Inflammatory macrophage treated with lipopolysaccharide for 4 hours (primary cell): ENCODE results near the gene NKX1-1.
A peak's percentile ranks its signal among the peaks of the same experiment; 100 is the strongest.

Source experiments
- DNase-seq: peaks from one replicate; pipeline ENCODE4 v3.0.0-alpha.2; 2020

Gene NKX1-1

GRCh38 chr4:1356181-1356998 lies 49.9 kb downstream of the NKX1-1 start:
- peak; percentile 43 for DNase-seq

GRCh38 chr4:1355378-1355777 lies 50.9 kb downstream of the NKX1-1 start:
- DNase-seq = no peak

GRCh38 chr4:1354983-1355275 lies 51.3 kb downstream of the NKX1-1 start:
- no peak for DNase-seq

- no peak for DNase-seq
Observed at GRCh38 chr4:1354136-1354982, 51.9 kb downstream of the NKX1-1 start.

GRCh38 chr4:1353186-1354055 lies 52.8 kb downstream of the NKX1-1 start:
- no peak for DNase-seq
